GM18861 (cell line): Measurements from ENCODE around the gene IFT20.

ENCODE experiments used
- ATAC-seq: cut with Tn5 transposase; IDR thresholded peaks from one replicate; pipeline ENCODE4 v1.9.1; 2021; ENCODE audit not compliant: unreplicated experiment

IFT20 gene

GRCh38 chr17:28335201-28335958 lies at the start of gene IFT20, which contains the start of gene TNFAIP1:
IFT20 (minus strand) TSS chr17:28335472; CDS start chr17:28331985, 3,487 bp downstream.
TNFAIP1 (plus strand) TSS chr17:28335761; CDS start chr17:28339522, 3,761 bp downstream.
- peak; percentile 94 for ATAC-seq

DNA sequence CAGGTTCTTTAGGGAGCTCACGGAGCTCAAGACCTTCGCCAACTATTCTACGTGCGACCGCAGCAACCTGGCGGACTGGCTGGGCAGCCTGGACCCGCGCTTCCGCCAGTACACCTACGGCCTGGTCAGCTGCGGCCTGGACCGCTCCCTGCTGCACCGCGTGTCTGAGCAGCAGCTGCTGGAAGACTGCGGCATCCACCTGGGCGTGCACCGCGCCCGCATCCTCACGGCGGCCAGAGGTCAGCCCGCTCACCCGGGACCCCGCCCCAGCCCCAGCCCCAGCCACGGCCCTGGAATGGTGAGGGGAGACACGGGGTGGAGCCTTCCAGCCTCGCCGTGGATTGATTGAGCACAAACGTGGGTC lies 49.7 kb upstream of the IFT20 start:
- no peak for ATAC-seq

GRCh38 chr17:28384281-28385036 lies 49.2 kb upstream of the IFT20 start:
- ATAC-seq = no peak

DNA sequence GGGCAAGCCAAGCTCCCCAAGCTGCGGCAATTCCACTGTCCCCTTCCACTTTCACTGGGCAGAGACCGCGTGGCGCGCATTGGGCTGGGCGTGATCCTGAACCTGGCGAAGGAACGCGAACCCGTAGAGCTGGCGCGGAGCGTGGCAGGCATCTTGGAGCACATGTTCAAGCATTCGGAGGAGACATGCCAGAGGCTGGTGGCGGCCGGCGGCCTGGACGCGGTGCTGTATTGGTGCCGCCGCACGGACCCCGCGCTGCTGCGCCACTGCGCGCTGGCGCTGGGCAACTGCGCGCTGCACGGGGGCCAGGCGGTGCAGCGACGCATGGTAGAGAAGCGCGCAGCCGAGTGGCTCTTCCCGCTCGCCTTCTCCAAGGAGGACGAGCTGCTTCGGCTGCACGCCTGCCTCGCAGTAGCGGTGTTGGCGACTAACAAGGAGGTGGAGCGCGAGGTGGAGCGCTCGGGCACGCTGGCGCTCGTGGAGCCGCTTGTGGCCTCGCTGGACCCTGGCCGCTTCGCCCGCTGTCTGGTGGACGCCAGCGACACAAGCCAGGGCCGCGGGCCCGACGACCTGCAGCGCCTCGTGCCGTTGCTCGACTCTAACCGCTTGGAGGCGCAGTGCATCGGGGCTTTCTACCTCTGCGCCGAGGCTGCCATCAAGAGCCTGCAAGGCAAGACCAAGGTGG lies 46.0 kb upstream of the IFT20 start:
- ATAC-seq = no peak

GRCh38 chr17:28379814-28380801 lies 44.8 kb upstream of the IFT20 start:
- no peak for ATAC-seq

- no peak for ATAC-seq
These were observed 37.6 kb upstream of the IFT20 start for GRCh38 chr17:28372945-28373274.

DNA sequence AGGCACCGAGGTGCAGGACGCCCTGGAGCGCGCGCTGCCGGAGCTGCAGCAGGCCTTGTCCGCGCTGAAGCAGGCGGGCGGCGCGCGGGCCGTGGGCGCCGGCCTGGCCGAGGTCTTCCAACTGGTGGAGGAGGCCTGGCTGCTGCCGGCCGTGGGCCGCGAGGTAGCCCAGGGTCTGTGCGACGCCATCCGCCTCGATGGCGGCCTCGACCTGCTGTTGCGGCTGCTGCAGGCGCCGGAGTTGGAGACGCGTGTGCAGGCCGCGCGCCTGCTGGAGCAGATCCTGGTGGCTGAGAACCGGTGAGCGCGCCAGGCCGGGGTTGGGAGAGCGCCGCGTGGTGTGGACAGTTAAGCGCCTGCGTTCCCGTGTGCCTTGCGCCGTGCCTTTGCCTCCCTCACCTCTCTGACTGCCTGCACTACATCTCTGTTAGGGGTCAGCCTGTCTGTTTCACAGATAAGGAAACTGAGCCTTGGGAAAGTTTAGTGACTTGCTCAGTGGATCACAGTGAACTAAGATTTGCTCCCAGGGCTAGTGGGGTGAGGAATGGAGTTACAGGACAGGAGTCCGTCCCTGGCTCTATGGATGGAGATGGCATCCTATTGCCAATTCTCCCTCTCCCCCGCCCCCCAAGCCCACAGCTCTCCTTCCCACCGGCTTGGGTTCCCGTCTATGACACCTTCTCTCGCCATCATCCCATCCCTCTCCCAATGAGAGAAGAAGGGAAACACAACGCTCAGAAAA lies 37.1 kb upstream of the IFT20 start:
- ATAC-seq = no peak

- peak; percentile 56 for ATAC-seq
These were observed 36.3 kb upstream of the IFT20 start, which contains the start of gene SARM1 for GRCh38 chr17:28371245-28372202. SARM1 (plus strand) TSS chr17:28371694; CDS start chr17:28372033, 339 bp downstream.

GRCh38 chr17:28370744-28371103 lies 35.5 kb upstream of the IFT20 start:
- no peak for ATAC-seq

DNA sequence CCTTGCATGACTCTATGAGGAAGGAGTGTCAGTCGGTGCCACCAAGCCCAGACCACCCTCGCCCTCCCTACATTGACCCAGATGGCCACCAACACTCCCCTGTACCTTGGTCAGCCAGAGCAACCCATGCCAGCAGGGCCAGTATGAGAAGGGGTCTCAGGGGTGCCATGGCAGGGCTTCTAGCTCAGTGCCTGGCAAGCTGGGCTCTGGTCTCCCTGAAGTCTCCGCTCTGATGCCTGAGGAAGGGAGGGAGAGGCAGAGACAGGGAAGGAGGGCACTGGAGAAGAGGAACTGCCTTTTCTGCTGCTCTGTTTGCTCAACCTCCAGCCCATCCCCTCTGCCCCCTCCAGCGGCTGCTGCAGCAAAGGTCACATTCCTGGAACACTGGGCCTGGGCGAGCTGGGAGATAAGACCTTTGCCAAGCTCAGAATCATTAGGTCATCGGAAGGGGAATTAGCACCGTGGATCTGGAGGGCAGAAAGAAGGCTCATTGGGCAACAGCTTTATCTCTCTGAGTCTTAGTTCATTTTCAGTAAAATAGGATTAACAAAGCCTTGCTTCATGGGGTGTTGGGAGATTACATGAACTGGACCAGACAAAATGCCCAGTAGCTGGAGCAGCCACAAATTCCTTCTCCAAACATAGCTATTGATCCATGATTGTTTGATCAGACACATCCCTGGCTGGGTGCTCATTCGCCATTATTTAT lies 34.9 kb upstream of the IFT20 start, which contains the start of gene VTN:
TSS of gene VTN (minus strand) at position 273 of the 709 bp plus-strand sequence. CDS start at position 169, 104 bp downstream.
- no peak for ATAC-seq

DNA sequence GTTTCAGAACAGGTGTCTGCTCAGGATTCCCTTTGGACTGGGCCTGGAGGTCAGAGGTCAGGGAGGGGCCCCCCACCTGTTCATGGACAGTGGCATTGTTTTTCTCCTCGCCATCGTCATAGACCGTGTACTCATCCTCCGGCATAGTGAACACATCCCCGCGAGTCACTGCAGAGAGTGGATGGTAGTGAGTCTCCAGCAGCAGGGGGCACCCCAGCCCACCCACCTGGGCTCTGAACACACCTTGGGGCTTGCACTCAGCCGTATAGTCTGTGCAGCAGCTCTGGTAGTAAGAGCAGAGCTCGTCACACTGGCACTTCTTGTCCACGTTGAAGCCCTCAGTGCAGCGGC lies 34.4 kb upstream of the IFT20 start:
- ATAC-seq = no peak

- ATAC-seq = no peak
These were observed 33.8 kb upstream of the IFT20 start for GRCh38 chr17:28368915-28369683.

GRCh38 chr17:28368306-28368831 lies 33.1 kb upstream of the IFT20 start:
- ATAC-seq = no peak

GRCh38 chr17:28367641-28368305 lies 32.5 kb upstream of the IFT20 start:
- no peak for ATAC-seq

GRCh38 chr17:28366605-28367004 lies 31.3 kb upstream of the IFT20 start:
- ATAC-seq = no peak

- ATAC-seq = no peak
These were observed 30.2 kb upstream of the IFT20 start for GRCh38 chr17:28365487-28365886.
